ENCODE measurements around the gene ADH1C.

Gene ADH1C

GRCh38 chr4:99389606-99390005 is 37.1 kb upstream of the ADH1C start:
- TF ChIP-seq, protein P1, sequence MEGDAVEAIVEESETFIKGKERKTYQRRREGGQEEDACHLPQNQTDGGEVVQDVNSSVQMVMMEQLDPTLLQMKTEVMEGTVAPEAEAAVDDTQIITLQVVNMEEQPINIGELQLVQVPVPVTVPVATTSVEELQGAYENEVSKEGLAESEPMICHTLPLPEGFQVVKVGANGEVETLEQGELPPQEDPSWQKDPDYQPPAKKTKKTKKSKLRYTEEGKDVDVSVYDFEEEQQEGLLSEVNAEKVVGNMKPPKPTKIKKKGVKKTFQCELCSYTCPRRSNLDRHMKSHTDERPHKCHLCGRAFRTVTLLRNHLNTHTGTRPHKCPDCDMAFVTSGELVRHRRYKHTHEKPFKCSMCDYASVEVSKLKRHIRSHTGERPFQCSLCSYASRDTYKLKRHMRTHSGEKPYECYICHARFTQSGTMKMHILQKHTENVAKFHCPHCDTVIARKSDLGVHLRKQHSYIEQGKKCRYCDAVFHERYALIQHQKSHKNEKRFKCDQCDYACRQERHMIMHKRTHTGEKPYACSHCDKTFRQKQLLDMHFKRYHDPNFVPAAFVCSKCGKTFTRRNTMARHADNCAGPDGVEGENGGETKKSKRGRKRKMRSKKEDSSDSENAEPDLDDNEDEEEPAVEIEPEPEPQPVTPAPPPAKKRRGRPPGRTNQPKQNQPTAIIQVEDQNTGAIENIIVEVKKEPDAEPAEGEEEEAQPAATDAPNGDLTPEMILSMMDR (IDR thresholded peaks at IDR 0.05; ENCODE audit: borderline replicate concordance, control extremely low read depth, extremely low read depth, insufficient read depth, missing control alignments) = no peak
- in situ Hi-C loops (cut with MboI; ENCODE audit: low sequenced_read_pairs, unreplicated experiment) = no loop called here
- DNase-seq (ENCODE audit: low spot score) = no peak

DNA sequence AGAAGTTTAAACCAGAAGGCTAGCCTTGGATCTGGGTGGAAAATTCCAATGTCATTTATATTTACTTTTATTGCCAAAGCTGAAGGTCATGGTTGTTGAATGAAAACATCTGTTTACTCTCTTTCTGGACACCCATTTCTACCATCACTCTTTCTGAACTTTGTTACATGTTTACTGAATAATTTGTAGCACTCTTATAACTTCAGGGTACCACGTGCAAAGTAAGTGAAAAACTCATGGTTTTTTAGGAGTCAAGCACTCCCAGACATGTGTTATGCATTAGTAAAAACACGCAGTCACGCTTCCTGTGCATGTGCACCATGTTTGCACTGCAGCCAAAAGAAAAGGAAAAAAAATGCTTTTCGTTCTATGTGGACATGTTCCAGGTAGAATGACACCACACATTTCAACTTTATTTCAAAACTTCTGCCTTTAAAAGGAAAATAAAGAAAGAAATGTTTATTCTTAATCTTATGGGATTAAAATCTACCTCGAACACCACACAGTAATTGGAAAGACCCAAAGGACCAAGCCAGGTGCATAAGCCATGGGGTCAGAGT is 31.4 kb upstream of the ADH1C start:
- DNase-seq (ENCODE audit: low spot score) = no peak
- in situ Hi-C loops (cut with MboI; ENCODE audit: low sequenced_read_pairs, unreplicated experiment) = no loop called here
- TF ChIP-seq, protein P1 (IDR thresholded peaks at IDR 0.05; ENCODE audit: borderline replicate concordance, control extremely low read depth, extremely low read depth, insufficient read depth, missing control alignments) = no peak

- TF ChIP-seq, protein P1 (IDR thresholded peaks at IDR 0.05; ENCODE audit: borderline replicate concordance, control extremely low read depth, extremely low read depth, insufficient read depth, missing control alignments) = no peak
- in situ Hi-C loops (cut with MboI; ENCODE audit: low sequenced_read_pairs, unreplicated experiment) = no loop called here
- DNase-seq (ENCODE audit: low spot score) = no peak
Measured at GRCh38 chr4:99383399-99383798, 30.9 kb upstream of the ADH1C start.

GRCh38 chr4:99382745-99383360 is 30.3 kb upstream of the ADH1C start:
- no peak for DNase-seq (ENCODE audit: low spot score)
- TF ChIP-seq, protein P1 (IDR thresholded peaks at IDR 0.05; ENCODE audit: borderline replicate concordance, control extremely low read depth, extremely low read depth, insufficient read depth, missing control alignments) = no peak
- in situ Hi-C loops (cut with MboI; ENCODE audit: low sequenced_read_pairs, unreplicated experiment) = no loop called here

GRCh38 chr4:99381588-99382175 is 29.1 kb upstream of the ADH1C start:
- no peak for DNase-seq (ENCODE audit: low spot score)
- in situ Hi-C loops (cut with MboI; ENCODE audit: low sequenced_read_pairs, unreplicated experiment) = no loop called here
- TF ChIP-seq, protein P1 (IDR thresholded peaks at IDR 0.05; ENCODE audit: borderline replicate concordance, control extremely low read depth, extremely low read depth, insufficient read depth, missing control alignments) = no peak

DNA sequence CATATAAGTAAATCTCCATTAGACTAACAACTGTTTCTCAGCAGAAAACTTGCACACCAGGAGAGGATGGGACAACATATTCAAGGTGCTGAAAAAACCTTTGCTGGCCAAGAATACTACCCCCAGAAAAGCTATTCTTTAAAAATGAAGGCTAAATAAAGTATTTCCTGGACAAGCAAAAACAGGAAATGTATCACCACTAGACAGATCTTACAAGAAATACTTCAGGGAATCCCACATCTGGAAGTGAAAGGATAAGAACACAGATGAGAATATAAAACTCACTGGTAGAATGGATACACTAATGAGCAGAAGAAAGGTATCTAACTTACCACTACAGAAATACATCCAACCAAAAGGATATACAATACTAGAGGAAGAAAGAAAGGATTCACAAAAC is 27.0 kb upstream of the ADH1C start:
- DNase-seq (ENCODE audit: low spot score) = no peak
- in situ Hi-C loops (cut with MboI; ENCODE audit: low sequenced_read_pairs, unreplicated experiment) = no loop called here
- TF ChIP-seq, protein P1 (IDR thresholded peaks at IDR 0.05; ENCODE audit: borderline replicate concordance, control extremely low read depth, extremely low read depth, insufficient read depth, missing control alignments) = no peak
